ENCODE data around the gene PKP2. TPM values are rescaled to one million over a fixed set of nuclear protein-coding genes. Genes with fewer than 3 reads are reported as not detected.

PKP2 gene
- total RNA-seq, 1 donor from 2014 or later = 3.0 TPM

DNA sequence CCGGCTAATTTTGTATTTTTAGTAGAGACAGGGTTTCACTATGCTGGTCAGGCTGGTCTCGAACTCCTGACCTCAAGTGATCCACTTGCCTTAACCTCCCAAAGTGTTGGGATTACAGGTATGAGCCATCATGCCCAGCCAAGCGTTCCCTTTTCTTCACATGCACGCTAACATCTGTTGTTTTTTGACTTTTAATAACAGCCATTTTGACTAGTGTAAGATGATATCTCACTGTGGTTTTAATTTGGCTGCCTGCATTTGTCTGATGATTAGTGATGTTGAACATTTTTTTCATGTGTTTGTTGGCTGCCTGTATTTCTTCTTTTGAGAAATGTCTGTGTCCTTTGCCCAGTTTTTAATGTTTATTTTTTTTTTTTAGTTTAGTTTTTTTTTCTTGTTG, 130.7 kb downstream of the PKP2 start:
- ATAC-seq = no peak
- no peak for DNase-seq
- TF ChIP-seq CTCF (IDR thresholded peaks at IDR 0.05) = no peak
- peaks cover 12% of the 10 kb centered on the region for H3K27me3 ChIP-seq (ENCODE audit: low read depth)
- no peak overlapping the region for H3K4me3 ChIP-seq
- no peak overlapping the region for H3K27ac ChIP-seq
- H3K4me1 ChIP-seq = no peaks in the 10 kb centered on the region
- H3K36me3 ChIP-seq = no peaks in the 10 kb centered on the region
- H3K9me3 ChIP-seq = no peaks in the 10 kb centered on the region
- intact Hi-C loops (cut with DNase I) = no loop called here

DNA sequence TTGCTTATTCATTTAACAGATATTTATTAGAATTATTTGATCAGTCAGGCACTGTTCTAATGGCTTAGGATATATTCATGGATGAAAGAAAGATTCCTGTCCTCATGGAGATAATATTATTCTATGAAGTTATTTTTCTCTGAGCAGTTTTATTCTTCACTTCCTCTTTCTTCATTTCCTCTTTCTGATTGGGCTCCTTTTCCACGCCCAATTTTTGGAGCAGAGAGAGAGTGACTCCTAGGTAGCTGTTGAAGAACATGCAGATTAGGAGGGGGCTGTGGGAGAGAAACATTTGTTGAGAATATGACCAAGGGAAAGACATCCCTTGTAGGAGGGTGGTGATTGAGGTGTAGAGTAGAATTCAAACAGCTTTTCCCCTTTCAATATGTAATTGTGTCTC, 134.9 kb downstream of the PKP2 start:
- no peak overlapping the region for H3K27ac ChIP-seq
- no peak for TF ChIP-seq CTCF (IDR thresholded peaks at IDR 0.05)
- no peaks in the 10 kb centered on the region for H3K36me3 ChIP-seq
- H3K4me1 ChIP-seq = no peaks in the 10 kb centered on the region
- no peak for ATAC-seq
- peak overlapping the region; percentile 4 for H3K4me3 ChIP-seq
- no peaks in the 10 kb centered on the region for H3K9me3 ChIP-seq
- no peak for DNase-seq
- H3K27me3 ChIP-seq (ENCODE audit: low read depth) = peaks cover 8% of the 10 kb centered on the region
- intact Hi-C loops (cut with DNase I) = no loop called here

DNA sequence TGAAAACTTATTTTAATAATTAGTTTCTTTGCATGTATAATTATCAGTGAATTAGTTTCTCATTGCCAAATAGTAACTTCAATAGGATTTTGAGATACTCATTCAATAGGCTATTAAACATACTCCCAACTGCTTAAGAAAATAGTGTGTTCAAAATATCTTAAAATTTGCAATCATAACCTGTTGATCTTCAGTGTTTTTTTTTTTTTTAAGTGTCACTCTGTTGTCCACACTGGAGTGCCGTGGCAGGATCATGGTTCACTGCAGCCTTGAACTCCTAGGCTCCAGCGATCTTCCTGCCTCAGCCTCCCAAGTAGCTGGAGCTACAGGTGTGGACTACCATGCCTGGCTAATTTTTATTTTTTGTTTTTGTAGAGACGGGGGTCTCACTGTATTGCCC, 139.4 kb downstream of the PKP2 start:
- DNase-seq (no peak), ATAC-seq (no peak)
- Histone ChIP-seq H3K9me3 (no peaks in the 10 kb centered on the region), H3K27ac (no peak overlapping the region), H3K27me3 (ENCODE audit: low read depth) (peaks cover 8% of the 10 kb centered on the region), H3K36me3 (peaks cover 20% of the 10 kb centered on the region), H3K4me1 (peaks cover 14% of the 10 kb centered on the region), H3K4me3 (no peak overlapping the region)
- intact Hi-C loops (cut with DNase I) = no loop called here
- TF ChIP-seq CTCF (IDR thresholded peaks at IDR 0.05) = no peak

DNA sequence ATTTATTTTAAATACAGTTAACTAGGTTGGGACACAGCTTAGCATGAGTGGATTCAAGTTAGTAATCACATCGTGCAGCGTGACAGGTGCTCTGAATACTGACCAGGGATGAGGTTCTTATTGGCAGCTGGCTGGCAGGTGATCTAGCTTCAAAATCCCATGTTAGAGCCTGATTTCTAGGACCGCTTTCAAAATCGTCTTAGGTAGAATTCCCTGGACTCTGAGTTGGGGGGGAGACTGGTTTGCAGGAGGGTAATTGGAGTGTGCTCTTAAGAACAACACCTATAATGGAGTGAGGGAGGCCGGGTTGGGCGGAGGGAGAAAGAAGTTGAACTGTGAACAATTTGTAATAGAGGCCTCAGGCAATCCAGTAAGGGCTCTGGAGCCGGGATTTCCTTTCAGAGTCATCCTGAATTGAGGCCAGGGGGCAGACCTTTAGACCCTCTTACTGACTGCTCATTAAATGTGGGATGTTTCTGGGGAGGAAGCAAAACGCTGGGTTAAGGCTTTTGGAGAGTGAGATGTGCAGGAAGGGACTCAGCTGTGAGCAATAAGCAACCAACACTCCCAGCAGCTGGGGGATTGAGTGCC, 140.0 kb downstream of the PKP2 start:
- H3K27me3 ChIP-seq (ENCODE audit: low read depth) = peaks cover 8% of the 10 kb centered on the region
- H3K9me3 ChIP-seq = no peaks in the 10 kb centered on the region
- intact Hi-C loops (cut with DNase I) = no loop called here
- peaks cover 14% of the 10 kb centered on the region for H3K4me1 ChIP-seq
- peak overlapping the region; percentile 86 for H3K27ac ChIP-seq
- H3K36me3 ChIP-seq = peaks cover 26% of the 10 kb centered on the region
- peak overlapping the region; percentile 87 for H3K4me3 ChIP-seq
- ATAC-seq (no peak), DNase-seq (no peak)
- no peak for TF ChIP-seq CTCF (IDR thresholded peaks at IDR 0.05)

GRCh38 chr12:32755654-32756475, 140.7 kb downstream of the PKP2 start, which contains the start of gene YARS2:
YARS2 (minus strand) TSS chr12:32755897; CDS start chr12:32755874, 23 bp downstream.
- Histone ChIP-seq H3K9me3 (no peaks in the 10 kb centered on the region), H3K36me3 (peaks cover 33% of the 10 kb centered on the region), H3K27me3 (ENCODE audit: low read depth) (peaks cover 3% of the 10 kb centered on the region), H3K4me1 (peaks cover 14% of the 10 kb centered on the region), H3K4me3 (peak within 1 kb of the TSS; percentile 87), H3K27ac (peak within 1 kb of the TSS; percentile 86)
- intact Hi-C loops (cut with DNase I) = no loop called here
- TF ChIP-seq CTCF (IDR thresholded peaks at IDR 0.05) = peak; percentile 85
- peak; percentile 98 to 99 for ATAC-seq
- DNase-seq = peak; percentile 96

Measured in lower lobe of right lung (tissue), 2 donors.